Occipital lobe (tissue), 2 donors: ENCODE measurements around the gene IFT80. TPM values are rescaled to one million over a fixed set of nuclear protein-coding genes. Genes with fewer than 3 reads are reported as not detected.
"Not testable (repeated sequence)": the region's sequence is repeated elsewhere in the genome, so short reads cannot be mapped to it uniquely, and the experiment has no call there.

Source experiments
- DNase-seq: peaks from one replicate; lab custom pipeline; 2025; lab: John Stamatoyannopoulos, UW
- total RNA-seq: library from RNA; depleted of rRNA; stranded (reverse); fragments of >200 nt; gene quantifications from one replicate; pipeline ENCODE4 v1.2.3, GENCODE V29; 2014

IFT80 gene
- total RNA-seq, 1 donor from 2014 or later, result 83.8 TPM

DNA sequence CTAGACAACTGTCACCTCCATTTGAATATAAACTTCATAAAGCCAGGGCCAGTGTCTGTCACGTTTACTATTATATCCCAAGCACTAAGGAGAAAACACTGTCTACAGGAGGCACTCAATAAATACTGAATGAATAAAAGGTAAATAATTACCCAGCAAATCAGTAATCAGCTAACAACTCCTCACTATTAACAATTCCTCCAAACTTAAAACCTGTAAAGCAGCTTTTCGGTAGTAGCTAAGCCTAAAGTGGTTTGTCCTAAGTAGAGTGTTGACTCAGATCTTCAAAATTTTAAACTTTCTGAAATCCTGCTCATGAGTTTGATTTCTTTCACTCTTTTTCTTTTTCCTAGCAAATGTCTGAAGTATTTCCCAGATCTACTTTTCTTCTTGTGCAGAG is 133.9 kb downstream of the IFT80 start:
- no peak for DNase-seq

DNA sequence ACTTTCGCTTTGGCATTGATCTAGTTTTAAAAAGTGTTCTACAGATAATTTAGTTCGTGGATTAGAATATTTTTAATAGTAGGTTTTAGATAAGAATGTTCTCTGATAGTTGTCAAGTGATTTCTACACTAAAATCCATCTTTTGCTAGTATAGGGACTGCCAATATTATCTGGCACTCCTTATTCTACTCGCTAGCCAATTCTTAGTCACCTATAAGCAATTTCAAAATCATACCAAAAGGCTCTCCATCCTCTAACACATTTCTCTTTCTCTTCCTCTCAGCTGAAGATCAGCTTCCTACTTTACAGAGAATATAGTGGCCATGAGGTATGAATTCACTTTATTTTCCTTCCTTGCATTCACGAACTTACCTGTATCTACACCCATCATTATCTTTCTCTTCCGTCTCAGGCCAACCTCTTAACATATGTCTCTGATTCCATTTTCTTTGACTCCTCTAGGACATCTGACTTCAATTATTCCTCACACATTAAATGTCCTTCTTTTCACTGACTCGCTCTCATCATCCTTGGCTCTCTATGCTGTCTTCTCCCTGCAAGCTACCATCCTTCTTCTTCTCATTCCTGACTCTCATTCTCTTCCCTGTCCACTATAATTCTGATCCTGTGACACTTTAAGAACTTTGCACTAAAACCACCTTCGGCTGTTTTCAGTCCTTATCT is 138.3 kb downstream of the IFT80 start:
- DNase-seq, result no peak

DNA sequence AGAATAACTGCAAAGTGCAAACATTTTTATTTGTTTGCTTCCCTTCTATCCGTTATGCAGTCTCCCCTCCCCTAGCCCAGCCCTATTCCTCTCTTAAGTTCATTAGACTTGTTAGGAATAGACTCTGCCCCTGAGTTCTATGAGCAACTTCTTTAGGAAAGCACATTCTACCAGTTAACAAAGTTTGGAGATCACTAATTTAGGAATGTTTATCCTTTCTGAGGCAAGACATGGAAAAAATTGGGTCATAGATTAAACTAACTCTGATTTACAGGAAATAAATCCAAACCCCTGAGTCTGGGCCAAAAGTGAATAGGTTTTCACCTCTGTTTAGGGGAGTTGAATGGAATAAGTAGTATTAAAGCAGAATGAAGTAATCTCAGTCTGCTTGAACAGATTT is 139.4 kb downstream of the IFT80 start:
- DNase-seq, result no peak

- no peak for DNase-seq
These were observed 141.4 kb downstream of the IFT80 start for GRCh38 chr3:160257606-160258005.

GRCh38 chr3:160253298-160253697 is 145.7 kb downstream of the IFT80 start:
- no peak for DNase-seq

GRCh38 chr3:160247766-160248165 is 151.3 kb downstream of the IFT80 start:
- no peak for DNase-seq

GRCh38 chr3:160245261-160245800 is 153.7 kb downstream of the IFT80 start:
- no peak for DNase-seq

DNA sequence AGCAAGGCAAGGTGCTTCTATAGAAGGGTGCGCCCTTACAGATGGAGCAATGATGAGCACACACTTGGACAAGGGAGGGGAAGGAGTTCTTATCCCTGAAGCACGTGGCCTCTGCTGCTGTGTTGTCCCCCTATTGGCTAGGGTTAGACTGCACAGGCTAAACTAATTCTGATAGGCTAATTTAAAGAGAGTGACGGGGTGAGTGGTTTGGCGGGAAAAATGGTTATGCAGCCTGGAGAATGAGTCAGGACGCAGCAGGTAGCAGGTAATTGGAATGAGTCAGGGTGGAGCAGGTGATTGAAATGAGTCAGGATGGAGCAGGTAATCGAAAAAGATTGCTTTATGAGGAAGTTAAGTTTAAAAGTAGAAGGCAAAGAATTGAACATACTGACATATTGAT is 158.3 kb downstream of the IFT80 start:
- not testable (repeated sequence) for DNase-seq

DNA sequence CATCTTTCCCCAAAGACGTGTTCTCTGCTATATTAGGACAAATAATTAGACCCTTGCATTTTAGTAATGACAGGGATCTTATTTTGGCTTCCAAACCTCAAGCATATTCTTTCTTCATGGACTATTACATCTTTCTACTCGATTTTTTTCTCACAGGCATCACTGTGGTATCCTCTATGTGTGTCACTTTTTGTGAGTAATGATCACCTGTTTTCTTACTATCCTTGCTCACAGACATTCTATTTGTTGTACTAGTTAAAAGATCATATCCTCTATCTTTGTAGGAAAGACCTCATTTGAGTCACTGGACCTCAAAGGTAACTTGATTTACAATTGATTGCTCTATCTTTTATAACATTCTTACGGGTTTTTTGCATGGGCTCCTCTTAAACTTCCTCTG is 167.0 kb downstream of the IFT80 start:
- no peak for DNase-seq

GRCh38 chr3:160227419-160227818 is 171.6 kb downstream of the IFT80 start:
- DNase-seq, result no peak

- DNase-seq, result no peak
These were observed 172.8 kb downstream of the IFT80 start for GRCh38 chr3:160226026-160226907.

DNA sequence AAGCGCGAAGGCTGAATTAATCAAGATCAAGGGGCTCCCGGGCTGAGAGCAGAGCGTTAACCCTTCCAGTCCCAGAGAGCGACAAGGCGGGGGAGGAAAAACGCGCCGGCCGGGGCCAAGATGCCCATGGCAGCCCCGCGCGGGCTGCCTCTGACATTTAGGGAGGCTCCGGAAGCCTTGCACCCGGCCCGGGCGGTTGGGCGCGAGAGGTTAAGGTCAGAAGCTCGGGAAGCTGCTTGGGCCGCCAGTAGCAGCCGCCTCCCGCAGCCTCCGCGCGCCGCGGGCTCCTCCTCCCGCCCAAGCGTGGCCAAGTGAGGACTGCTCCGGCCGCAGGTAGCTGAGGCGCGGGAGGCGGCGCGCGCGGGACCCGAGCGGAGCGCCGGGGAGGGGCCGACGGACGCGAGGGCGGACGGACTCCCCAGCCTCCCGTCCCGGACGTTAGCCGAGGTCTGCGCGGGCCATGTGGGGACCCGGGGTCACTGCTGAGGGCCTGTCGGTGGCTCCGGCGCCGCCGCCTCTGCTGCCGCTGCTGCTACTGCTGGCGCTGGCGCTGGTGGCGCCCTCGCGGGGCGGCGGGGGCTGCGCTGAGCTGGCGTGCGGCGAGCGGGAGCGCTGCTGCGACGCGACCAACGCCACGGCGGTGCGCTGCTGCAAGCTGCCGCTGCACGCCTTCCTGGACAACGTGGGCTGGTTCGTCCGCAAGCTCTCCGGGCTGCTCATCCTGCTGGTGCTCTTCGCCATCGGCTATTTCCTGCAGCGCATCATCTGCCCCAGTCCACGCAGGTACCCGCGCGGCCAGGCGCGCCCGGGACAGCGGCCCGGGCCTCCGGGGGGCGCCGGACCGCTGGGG is 173.6 kb downstream of the IFT80 start, which contains the start of gene C3orf80:
Gene C3orf80, plus strand, starts transcription at position 247 of the 850 bp plus-strand sequence. Its CDS starts 214 bp downstream, at position 461.
- DNase-seq, result peak; percentile 75

GRCh38 chr3:160224811-160225175 is 174.2 kb downstream of the IFT80 start:
- DNase-seq, result peak; percentile 42

GRCh38 chr3:160224256-160224655 is 174.8 kb downstream of the IFT80 start:
- DNase-seq, result peak; percentile 34

DNA sequence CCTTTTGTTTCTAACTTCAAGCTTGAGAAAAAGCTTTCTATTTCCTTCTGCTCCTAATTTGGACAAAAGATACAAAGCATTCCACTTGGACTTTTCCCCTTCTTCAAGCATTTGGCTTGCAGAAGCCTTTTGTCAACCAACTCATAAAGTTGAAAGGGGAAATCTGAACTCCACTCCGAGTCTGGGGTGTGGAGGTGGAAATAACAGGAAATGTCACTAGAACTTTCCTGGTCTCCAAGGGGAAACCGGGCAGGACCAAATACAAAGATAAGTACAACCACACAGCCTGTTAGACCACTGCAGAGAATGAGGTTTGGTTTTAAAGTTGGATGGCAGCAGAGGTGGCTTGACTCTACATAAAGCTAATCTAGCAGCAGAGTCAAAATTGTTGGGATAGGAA is 178.0 kb downstream of the IFT80 start:
- DNase-seq, result no peak

GRCh38 chr3:160220038-160220437 is 179.0 kb downstream of the IFT80 start:
- no peak for DNase-seq

GRCh38 chr3:160218136-160218535 is 180.9 kb downstream of the IFT80 start:
- no peak for DNase-seq

GRCh38 chr3:160217675-160218074 is 181.3 kb downstream of the IFT80 start:
- DNase-seq, result no peak

DNA sequence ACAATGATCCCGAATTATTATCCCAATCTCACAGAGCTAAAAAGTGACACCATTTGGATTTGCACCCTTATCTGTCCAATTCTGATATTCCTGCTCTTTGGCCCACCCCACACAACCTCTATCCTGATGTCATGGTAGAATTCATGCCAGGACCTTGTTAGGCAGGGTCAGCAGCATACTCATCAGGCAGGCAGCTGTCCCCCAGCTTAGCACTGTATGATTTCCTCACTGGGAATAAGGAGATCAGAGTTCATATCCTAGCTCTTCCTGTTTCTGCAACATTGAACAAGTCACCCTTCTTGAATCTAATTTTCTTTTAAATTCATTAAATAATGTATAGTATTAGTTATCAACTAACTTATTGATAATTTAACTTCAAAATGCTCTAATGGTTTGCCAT is 185.8 kb downstream of the IFT80 start:
- no peak for DNase-seq

GRCh38 chr3:160210799-160211221 is 188.2 kb downstream of the IFT80 start:
- no peak for DNase-seq

- DNase-seq, result no peak
These were observed 188.7 kb downstream of the IFT80 start for GRCh38 chr3:160210341-160210740.
